NCI-H146 treated with DMSO at 0.1 percent for 48 hours (cell line): ENCODE results near the gene HBZ.
"Not testable (repeated sequence)": the region's sequence is repeated elsewhere in the genome, so short reads cannot be mapped to it uniquely, and the experiment has no call there.

Experiments
- DNase-seq: peaks from one replicate; lab custom pipeline; 2025; ENCODE audit not compliant: unreplicated experiment; lab: John Stamatoyannopoulos, UW

The HBZ gene

DNA sequence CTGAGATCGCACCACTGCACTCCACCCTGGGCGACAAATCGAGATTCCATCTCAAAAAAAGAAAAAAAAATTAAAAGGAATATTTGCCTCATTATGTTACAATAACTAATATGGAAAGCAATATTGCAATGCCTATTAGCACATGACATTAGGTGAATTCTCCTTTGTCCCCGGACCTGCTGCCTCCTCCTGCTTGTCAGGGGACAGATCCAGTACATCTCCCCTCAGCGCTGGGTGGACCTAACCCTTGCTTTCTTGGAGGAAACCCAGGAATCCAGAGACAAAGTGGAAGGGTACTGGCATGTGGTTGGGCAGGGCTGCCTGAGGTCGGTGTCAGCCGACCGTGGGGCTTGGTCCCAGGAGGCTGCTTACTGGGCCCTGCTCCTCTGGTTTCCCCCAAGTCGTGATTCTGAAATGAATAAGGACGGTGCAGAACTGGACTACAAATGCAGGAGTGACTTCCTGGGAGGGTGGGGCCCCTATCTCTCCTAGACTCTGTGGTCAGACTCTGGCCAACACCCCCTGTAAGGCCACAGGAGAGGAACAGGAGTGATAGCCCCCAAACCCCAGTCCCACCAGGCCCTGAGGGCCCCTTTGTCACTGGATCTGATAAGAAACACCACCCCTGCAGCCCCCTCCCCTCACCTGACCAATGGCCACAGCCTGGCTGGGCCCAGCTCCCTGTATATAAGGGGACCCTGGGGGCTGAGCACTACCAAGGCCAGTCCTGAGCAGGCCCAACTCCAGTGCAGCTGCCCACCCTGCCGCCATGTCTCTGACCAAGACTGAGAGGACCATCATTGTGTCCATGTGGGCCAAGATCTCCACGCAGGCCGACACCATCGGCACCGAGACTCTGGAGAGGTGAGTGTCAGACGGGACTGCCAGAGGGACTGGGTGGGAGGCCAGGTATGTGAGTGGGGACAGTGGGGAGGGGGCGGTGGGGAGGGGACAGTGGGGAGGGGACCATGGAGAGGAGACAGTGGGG is at the start of gene HBZ:
HBZ (plus strand) TSS at position 504 of the 988 bp plus-strand sequence; CDS start at position 770, 266 bp downstream.
- DNase-seq, result no peak

GRCh38 chr16:104355-104754 is 48.1 kb upstream of the HBZ start:
- DNase-seq, result no peak

DNA sequence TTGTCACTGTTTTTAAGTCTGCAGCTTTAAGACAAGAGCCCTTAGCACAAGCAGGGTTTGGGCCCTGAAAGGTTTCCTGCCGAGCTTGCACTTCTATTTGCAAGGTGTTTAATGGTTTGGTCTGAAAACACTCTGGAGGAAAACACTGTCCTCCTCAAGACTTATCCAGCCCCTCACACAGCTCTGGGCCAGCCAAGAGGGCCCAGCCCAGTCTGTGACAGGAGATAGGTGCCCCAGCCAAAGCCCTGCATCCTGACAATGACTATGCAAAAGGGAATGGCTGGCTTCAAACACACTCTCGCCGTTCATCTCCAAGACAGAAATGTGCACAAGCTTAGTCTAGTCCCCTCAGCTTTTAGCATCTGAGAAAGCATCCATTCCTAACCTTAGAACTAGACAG is 47.5 kb upstream of the HBZ start:
- no peak for DNase-seq

GRCh38 chr16:105521-105920 is 46.9 kb upstream of the HBZ start:
- DNase-seq, result no peak

DNA sequence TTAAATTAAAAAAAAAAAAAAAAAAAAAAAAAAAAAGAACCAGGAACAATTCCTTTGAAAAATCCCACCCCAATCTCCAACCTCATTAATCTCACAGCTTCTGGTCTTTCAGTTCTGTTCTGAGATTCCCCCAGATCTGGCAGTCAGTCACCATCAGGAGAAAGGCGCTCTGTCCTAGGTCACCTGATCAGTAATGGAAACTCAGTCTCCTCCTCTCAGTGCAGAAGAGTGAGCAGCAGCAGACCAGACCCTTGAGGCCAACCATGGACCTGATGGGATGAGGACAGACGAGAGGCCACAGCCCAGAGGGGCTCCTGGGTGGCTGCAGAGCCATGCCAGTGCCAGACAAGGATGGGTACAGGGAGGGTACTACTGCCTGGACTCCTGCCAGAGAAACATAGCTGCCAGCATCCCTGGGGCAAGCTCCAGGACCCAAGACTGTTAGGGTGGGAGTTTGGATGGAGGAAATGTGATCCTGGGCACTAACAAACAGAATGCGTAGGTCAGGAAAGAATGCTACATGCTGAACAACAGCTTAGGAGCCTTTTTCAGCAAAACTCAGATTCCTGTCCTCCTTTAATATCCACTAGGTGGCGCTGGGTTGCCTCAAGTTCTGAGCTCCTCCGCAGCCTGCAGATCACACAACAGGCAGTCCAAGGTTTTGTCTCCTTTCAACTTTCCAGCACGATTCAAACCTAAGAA is 45.7 kb upstream of the HBZ start:
- peak; percentile 75 for DNase-seq

- no peak for DNase-seq
Observed at GRCh38 chr16:112153-112840, 40.1 kb upstream of the HBZ start.

- DNase-seq, result no peak
Observed at GRCh38 chr16:114327-114726, 38.1 kb upstream of the HBZ start.

DNA sequence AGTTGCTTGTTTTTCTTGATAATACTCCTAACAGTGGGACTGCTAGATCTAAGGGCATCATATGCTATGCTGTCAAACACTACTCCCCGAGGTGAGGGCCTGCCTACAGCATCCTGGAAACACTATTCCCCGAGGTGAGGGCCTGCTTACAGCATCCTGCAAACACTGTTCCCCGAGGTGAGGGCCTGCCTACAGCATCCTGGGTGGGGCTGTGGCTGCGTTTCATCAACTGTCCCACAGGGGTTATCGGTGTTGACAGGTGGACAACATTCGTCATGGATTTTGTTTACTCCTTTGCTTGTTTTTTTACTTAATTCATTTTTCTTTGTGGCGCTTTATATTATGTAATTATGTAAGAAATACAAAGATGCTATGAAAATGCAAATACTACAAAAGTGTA is 36.4 kb upstream of the HBZ start:
- DNase-seq, result no peak

- DNase-seq, result peak; percentile 44
Observed at GRCh38 chr16:117379-118365, 34.8 kb upstream of the HBZ start.

DNA sequence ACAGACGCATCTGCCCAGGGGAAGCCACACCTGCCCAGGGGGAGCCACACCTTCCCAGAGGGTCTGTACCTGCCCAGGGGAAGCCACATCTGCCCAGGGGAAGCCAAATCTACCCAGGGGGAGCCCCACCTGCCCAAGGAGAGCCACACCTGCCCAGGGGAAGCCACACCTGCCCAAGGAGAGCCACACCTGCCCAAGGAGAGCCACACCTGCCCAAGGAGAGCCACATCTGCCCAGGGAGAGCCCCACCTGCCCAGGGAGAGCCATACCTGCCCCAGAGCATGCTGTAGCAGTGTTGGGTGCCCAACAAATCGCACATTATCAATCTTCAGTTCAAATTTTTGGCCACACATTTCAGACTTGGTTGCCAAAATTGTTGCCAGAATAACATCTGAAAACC is 33.6 kb upstream of the HBZ start:
- no peak for DNase-seq

DNA sequence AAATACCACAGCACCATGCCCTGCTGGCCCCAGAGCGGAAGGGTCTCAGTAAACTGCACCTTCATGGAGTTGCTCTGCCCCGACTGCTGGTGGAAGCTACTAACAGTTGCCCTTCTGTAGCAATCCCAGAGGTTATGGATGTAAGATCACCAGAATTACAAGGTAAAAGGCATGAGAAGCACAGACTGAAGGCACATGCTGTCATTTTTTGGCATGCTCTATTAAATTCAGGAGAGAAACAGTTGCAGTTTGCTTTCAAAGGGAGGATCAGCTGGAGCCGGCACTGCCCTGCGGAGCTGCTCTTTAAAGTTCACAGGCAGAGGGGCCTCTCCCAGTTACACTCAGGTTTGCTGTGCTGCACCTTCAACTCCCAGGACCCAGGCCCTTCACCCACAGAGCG is 33.1 kb upstream of the HBZ start:
- no peak for DNase-seq

DNA sequence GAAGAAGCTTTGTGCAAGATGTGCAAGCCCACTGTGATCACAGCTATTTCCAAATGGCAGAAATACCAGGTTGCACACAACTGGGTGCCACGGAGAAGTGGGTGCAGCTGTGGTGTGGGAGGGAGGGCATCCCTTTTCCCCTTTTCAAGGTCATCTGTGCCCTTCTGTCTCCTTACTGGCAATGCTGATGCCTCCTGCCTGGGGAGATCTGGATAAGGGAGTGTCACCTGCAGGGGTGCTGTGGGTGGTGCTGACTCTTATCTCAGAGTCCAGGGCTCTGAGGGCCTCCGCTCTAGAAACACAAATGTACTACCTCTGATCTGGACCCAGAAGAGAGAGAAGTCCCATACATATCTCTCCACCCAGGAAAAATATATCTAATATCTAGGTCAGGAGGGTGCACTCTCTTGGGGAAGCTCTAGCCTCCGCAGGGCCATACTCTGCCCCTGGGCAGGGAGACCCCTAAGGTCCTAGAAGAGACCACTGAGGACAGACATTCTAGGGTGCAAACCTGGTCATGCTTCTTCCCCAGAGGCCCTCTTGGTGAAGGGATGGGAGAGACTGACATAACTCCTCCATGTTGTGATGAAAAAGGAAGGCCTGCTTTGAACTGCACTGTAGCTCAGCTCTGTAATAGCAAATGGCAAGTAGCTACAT is 32.5 kb upstream of the HBZ start:
- no peak for DNase-seq

- DNase-seq, result no peak
Observed at GRCh38 chr16:120756-121155, 31.7 kb upstream of the HBZ start.

DNA sequence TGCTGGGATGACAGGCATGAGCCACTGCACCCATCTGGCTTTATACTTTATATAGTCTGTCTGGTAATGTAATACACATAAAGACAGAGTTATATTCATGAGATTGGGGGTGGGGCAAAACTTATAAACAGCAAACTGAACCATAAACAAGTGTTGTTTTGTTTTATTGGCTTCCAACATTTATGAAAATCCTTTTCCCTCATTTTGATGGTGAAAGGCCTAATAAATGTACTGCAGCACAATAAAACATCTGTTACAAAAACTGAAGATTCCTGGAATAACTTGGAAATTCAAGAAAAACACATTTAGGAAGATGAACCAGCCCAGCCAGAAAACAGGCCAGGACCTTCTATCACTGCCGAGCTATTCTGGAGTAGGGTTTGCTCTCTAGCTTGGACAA is 30.1 kb upstream of the HBZ start:
- DNase-seq, result no peak

DNA sequence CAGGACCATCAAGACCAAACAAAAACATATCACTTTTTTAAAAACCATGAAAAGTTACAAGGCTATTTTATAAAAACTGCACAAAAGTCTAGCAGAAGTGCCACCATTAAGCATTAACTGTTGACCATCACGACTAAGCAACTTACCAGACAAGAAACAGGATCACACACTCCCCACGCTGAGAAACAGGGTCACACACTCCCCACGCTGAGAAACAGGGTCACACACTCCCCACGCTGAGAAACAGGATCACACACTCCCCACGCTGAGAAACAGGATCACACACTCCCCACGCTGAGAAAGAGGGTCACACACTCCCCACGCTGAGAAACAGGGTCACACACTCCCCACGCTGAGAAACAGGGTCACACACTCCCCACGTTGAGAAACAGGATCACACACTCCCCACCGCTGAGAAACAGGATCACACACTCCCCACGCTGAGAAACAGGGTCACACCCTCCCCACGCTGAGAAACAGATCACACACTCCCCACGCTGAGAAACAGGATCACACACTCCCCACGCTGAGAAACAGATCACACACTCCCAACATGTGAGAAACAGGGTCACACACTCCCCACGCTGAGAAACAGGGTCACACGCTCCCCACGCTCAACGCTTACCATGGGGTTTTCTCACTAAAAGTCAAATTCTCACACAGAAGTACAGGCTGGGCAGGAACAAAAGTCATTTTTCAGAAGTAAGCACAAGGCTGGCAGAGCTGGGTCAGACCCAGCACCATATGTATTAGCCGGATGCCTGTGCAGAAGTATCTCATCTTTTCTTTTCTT is 28.7 kb upstream of the HBZ start:
- DNase-seq, result not testable (repeated sequence)

- no peak for DNase-seq
Observed at GRCh38 chr16:125011-125410, 27.4 kb upstream of the HBZ start.

GRCh38 chr16:129075-129474 is 23.4 kb upstream of the HBZ start:
- DNase-seq, result no peak

- DNase-seq, result no peak
Observed at GRCh38 chr16:130533-131173, 21.8 kb upstream of the HBZ start.

DNA sequence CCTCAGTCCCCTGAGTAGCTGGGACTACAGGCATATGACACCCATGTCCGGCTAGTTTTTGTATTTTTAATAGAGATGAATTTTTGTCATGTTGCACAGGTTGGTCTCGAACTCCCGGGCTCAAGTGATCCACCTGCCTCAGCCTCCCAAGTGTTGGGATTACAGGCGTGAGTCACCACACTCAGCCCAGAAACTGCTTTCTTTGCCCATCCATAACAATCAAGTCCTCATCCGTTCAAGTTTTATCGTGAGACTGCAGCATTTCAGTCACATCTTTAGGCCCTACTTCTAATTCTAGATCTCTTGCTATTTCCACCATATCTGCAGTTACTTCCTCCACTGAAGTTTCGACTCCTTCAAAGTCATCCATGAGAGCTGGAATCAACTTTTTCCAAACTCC is 20.3 kb upstream of the HBZ start:
- no peak for DNase-seq
